Stimulated activated CD4-positive, alpha-beta T cell treated with anti-CD3 and anti-CD28 coated beads, Interleukin-2, amount 100 ng/mL, for 4 hours (primary cell): ENCODE measurements around the gene ZDHHC1.

ENCODE experiments used
- DNase-seq: peaks from one replicate; pipeline ENCODE4 v3.0.0-alpha.2; 2020; ENCODE audit warnings: low read depth

Gene ZDHHC1

DNA sequence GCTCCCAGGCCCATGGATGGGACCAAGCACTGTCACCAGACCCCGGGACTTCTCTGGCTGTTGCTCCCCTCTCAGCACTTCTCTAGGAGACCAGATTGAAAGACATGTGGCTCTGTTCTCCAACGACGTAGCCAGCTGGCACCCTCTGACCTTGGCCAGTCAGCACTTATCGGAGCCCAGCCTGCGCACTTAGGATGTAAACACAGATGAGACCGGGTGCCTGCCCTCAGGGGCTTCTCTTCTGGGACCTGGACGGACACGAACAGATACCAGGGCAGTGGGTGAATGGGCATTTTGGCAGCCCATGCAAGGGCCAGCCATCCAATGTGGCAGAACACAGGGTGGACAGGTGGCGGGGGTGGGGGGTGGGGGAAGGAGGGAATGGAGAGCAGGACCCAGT, 6.6 kb downstream of the ZDHHC1 start:
- no peak for DNase-seq

DNA sequence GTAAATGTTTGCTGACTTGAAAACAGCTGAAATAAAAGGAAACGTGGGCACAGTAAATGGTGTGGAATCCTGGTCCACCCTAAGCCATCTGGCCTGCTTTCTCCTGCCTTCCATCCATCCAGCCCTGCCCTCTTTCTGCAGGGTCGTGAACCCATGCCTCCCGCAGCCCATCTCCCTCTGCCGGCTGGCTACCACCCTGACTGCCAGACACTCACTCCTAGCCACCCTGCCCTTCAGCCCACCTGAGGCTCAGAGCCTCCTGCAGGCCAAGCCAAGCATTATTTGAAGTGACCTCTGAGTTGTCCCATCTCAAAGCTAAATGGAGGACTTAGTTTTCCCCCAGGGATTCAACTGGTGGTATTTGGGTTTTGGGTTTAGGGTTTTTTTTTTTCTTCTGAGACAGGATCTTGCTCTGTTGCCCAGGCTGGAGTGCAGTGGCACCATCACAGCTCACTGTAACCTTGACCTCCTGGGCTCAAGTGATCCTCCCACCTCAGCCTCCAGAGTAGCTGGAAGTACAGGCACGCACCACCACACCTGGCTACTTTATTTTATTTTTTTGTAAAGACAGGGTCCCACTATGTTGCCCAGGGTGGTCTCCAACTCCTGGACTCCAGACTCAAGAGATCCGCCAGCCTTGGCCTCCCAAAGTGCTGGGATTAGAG, 8.4 kb downstream of the ZDHHC1 start:
- DNase-seq = no peak

DNA sequence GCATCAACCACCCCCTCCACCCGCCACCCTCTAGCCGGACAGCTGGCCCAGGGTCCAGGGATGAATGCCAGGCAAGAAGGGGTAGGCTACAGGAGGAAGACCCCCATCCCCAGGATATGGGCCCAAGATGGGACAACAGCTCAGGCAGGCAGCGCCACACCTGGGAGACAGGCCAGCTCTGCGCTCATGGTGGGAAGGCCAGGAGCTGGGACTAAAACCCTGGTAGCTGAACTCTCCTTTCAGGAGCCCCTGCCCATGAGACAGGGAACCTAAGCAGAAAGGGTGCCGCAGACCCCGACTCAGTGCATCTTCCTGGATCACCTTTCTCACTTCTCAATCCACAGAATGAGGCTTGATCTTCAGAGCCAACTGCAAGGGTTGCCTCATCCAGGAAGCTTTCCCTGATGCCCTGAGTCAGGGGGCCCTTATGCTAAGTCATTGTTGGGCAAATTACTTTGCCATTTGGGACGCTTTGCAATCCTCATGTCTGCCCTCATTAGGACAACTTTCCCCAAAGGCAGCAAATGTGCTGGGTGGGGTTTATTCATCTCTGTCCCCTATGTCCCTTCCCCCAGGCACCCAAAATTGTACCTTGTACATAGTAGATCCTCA, 9.0 kb downstream of the ZDHHC1 start:
- no peak for DNase-seq

DNA sequence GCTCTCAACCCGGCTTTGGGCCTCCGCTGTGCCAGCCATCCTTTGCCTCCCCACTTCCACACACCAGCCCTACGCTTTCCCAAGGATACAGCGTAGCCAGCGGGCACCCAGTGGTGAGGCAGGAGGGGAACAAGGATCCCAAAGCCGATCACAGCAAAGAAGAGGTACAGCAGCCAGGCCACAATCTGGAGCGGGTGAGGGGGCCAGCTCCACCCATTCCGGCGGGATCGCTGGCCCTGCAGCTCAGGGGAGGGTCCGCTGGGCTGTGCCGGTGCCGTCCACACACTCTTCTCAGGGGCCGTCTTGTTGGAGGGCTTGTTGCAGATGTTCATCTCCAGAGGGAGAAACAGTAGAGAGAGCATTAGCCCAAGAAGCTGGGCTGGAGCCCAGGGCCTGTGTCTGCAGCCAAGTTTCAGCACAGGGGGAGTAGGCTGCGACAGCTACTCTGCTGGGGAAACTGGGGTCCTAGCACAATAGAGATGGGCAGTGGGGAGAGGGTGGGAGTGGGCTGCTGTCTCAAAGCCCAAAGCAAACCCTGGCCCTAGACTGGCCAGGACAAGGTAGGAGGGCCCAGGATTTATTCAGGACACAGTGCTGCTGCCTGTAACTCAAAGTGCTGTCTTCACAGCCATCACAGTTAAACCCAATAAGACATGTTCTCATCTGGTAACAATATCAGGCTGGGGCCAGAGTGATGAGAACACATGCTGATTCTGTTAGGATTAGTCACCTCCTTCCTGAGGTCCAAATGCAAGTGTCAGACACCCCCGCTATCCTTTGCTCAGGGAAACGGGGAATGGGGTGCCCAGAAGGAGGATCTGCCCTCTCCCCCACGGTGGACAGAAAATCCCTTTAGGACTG, 9.9 kb downstream of the ZDHHC1 start:
- DNase-seq = no peak

DNA sequence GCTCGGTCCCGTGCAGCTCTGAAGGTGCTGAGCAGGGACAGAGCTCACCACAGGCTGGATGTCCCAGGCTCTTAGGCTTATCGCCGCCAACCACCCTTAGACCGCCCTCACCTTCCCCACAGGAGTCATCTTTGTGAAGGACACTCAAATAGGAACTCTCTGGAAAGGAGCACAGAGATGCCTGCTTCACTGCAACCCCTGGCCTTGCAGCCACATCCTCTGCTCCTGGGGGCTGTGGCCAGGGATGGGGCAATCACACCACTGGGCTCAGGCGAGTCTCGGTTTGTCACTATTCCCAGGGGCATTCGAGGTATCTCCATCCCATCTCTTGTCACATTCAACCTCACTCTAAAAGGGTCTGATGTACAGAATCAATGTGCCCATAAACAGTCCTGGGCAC, 10.9 kb downstream of the ZDHHC1 start:
- DNase-seq = no peak

DNA sequence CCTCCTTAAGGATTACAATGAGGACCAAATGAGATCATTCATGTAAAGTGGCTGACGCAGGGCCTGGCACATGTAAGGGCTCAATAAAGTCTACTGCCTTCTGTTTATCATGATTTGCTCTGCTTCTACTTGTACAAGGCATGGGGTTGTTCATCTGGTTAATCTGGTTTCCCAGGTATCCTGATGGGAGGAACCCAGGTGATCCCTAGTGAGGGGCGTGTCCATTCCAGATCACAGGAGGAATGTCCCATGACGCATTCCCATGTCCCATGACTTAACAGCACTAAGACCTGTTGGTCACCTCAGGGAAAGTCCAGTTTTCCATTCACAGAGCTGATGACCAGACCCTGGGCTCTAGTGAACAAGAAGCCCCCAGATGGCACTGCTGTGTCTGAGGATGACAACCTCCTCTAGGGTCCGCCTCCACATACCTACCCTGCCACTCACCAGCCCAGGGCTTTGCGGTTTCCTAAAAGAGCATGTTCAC, 11.5 kb downstream of the ZDHHC1 start:
- no peak for DNase-seq

DNA sequence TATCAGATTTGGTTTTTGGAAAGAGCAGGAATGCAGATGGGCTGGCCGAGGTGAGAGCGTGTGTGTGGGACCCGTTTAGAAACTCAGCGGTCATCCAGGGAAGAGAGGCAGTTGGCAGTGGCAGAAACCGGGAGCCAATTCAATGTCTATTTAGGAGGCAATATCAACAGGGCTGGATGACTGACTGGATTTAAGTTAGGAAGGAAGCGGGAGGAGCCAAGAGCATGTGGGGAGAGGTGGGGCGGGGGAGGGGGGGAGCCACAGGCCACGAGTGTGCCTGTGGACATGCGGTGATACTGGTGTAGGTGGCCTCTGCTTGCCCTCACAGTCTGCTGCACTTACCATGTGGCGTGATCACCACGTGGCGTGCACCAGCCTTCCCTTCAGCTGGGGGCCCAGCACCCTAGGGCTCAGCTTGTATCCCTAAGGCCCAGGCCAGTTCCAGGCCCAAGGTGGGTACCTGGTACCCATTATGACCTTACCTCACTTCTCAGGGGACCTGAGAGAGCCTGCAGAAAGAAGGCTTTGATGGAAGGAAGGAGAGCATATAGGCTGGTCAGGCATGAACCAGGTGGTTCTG, 12.2 kb downstream of the ZDHHC1 start:
- no peak for DNase-seq

DNA sequence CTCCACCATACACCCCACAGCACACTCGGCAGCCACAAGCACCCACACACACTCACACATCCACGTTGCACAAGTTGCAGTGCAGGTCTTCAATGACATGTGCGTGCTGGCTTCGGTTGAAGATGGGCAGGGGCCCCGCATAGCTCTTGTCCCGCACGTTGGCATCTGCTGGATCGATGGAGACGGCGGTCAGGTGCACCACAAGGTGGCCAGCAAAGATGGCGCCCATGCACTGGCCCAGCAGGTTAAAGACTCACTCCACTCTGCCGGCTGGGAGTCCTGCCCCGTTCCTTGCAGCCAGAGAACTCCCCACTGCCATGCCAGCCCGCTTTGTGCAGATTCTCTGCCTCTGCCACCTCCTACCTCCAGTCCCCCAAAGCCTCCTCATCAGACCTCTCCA, 15.4 kb downstream of the ZDHHC1 start:
- DNase-seq = no peak

DNA sequence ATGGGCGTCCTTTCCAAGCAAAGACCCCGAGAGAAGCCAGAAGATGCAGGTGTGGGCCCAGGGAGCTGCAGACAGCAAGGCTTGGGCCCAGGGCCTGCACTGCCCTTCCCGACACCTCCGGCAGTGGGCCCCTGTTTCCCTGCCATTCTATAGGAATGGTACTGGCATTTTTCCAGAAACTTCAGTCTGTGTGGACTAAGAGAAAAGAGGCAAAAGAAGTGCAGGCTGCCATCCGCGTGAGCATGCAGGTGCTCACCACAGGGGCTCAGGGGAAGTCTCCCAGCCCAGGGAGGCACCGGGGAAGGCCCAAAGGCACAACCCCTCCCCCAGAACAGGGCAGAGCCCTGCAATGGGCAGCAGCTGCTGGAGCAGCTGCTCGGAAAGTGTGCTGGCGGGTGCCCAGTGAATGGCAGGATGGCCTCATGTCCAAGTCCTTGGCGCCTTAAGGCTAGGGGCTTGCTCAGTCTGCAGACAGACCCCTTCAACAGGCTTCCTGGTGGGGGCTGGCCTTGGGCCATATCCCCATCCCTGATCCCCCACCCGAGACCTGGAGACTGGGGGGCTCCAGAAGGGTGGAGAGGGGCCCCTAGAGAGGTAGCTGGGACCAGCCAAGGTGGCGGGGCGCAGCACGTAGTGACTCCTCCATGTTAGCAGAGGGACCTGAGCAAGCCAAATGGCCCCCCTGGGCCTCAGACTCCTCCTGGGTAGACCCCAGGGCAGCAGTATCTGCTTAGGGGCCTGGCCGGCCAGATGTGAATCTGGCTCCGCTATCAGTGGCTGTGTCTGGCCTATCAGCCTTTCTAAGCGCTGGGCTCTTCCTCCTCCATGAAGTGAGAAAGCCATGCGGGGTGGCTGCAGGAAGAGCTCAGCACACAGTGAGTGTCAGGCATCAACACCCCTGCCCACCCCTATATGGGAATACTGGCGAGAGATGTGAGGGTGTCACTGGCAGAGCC, 16.2 kb downstream of the ZDHHC1 start:
- no peak for DNase-seq

DNA sequence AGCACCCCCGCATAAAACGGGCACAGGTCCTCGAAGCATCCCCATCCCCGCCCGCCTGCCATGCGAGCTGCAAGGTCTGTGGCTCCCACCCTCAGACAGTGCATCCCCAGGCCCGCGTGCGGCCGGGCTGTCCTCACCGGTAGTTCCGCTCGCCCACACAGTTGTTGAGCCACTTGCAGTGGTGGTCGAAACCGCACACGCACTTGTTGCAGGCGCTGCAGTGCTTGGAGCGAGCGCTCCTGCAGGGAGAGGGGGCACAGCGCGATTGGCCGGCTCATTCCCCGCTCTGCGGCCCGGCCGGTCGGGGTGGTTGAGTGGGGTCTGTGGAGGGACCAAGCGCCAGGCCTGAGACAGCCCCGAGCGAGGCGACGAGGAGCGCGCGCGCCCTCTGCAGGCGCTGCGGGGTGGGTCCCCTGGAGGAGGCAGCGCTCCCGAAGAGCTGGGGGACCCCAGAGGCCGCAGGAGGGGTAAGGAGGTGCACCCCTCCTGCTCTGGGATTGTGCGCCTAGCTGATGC, 17.0 kb downstream of the ZDHHC1 start:
- DNase-seq = no peak

DNA sequence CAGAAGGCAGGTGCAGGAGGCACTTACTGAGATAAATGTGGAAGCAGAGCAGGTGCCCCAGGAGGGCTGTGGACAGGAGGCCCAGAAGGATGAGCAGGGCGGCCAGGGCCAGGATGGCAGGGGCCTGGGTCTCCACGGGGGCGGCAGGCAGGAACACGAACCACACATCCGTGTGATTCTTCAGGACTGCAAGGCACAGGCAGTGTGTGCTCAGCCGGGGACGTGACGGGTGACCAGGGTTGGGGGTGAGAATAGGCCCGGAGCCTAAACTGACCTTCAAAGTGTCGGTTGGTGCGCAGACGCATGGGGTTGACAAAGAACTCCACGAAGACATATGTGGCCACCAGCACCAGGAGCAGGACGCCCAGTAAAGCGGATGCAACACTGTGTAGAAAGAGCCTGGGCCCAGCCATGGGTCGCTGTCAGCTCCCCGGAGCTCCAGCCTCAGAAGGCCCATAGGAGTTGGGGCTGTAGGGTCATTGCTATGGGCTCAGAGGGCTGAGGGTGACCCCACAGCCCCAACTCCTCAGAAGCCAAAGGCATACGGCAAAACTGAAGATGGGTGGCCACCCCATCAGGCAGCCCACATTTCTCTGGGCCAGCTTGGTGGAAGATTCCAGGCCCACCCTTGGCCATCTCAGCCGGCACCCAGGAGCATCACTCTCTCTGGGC, 17.6 kb downstream of the ZDHHC1 start:
- no peak for DNase-seq

DNA sequence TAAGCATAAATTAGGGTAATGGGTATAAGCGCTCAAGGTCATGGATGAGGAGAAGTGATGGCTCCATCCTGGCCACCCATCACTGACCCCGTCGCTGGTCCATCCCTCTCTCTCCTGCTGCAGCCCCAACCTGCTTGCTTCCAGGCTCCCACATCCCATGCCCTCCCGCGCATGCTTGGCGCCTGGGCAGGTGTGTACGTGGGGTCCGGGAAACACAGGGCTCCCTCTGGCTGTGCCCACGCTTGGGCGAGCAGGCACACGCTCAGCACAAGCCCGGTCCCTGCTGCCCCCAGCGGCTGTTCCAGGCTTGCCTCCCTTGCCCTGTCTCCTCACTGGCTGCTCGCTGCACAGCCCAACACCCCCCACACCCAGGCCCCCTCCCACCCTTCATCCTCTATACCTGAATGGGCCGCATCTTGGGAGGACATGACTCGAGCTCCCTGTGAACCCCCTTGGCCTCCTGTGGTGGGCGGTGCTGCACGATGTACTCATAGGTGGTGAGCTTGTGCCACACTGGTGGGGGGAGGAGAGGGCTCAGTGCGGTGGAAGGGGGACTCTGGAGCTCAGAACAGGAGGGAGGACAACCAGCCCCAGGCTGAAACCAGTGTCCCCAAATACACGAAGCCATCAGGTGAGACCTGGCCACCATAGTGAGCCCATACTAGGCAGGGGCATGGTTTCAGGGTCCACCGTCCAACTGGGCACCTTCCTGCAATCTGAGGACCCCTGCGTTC, 18.3 kb downstream of the ZDHHC1 start:
- DNase-seq = no peak

DNA sequence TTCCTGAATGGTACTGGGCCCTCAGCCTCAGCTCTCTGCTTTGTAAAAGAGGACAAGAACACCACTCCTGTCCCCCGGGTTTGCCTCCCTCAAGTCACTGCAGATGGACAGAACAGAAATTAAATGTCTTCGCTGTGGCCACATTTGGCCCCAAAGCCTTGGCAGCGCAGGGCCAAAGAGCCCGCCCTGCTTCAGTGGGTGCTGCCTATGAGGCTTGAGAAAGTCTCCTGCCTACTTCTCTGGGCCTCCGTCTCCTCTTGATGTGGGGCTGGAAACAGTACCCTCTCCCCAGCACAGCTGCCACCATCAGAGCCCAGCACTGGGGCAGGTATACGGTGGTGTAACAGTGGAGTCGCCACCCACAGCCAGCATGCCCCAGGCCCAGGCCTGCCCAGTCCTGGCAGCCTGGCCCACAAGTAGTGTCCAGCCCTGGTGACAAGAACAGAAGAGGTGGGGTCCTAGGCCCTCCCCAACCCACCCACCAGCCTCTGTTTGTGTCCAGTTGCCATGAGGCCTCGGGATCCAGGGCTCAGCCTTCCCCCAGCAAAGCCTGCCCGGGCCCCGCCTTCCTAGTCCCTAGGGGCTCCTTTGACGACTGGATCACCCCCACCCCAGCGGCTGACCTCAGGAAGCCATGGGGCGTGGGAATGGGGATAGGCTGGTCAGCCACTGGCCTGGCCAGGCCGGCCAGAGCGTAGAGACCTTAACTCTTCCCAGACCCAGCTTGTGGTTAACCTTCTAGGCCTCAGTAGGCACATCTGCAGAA, 19.1 kb downstream of the ZDHHC1 start:
- no peak for DNase-seq

DNA sequence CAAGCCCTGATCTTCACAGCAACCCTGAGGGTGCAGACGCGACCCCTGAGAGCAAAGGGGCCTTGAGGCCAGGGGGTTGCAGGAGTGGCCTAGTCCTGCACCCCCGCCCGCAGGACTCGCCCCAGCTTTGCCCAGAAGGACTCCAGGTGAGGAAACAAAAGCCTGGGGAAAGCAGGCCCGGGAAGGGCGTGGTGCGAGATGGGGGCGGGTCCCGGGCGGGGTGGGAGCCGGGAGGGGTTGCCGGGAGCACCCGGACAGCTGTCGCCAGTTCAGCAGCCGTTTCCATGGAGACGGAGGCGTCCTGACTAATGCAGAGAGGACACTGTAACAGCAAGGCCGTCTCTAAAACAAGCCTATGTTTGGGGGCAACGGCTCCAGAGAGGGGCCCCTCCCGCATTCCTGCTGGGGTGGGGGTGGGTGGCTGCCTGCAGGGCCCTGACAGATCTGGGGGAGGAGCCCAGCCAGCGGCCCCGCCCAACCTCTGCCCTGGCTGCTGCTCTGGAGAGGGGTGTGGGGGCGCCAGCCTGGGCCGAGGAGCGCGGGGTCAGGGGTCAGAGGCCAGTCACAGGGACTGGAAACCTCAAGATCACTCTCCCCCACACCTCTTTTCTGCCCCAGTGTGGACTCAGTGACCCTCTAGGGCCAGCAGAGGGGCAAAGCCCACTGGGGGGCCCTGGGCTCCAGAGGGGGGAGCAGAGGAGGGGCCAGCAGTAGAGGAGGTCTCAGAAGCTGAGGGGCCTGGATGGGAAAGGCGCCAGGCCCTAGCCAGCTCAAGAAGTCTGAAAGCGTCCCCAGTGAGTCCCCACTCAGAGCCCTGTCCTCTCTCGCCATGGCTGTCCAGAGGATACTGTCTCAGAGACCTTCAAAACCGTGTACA, 19.9 kb downstream of the ZDHHC1 start:
- DNase-seq = no peak

DNA sequence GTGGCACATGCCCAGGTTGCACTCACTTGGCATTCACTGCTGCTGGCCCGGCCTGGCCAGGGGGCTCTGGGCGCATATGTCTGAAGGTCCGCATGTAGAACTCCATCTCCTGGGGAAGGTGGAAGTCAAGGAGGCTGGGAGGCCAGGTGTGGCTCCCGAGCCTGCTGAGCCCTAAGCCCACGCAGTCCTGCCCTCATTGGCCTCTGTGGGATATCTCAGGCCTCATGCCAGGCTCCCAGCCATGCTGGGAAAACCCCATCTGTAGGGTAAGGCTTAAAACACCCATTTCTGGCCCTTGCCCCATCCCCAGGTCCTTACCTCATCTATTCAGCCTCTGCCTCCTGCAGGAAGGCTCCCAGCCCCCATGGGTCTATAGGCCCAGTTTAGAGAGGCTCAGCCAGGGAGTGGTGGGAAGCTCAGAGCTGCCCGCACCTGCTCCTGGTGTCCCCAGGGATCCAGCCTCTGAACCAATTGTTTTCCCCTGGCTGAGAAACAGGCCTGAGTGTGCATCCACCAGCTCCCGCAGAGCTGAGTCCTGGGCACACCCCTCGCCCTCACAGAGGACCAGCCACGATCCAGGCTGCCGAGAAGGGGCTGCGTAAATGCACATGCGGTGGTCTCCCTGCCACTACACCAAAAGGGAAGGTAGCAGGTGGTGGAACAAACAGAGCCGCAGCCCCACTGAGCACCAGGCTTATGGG, 20.7 kb downstream of the ZDHHC1 start:
- no peak for DNase-seq

DNA sequence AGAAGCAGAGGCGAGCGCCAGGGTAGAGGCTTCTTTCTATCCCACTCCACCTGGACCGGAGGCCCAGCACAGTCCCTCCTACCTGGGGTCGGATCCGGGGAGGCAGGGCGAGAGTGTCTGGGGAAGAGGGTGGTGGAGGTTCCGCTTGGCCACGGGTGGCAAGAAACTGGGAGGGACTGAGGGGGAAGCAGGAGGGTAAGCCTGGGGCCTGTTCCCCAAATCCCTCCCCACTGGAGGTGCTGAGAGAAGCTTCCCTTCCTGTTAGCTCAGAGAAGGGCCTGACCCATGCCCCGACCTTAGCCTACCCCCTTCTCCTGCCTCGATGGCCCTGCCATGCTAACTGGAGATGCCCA, 21.2 kb downstream of the ZDHHC1 start:
- DNase-seq = no peak
